Measurements from ENCODE around the gene ADARB2.

Gene ADARB2

DNA sequence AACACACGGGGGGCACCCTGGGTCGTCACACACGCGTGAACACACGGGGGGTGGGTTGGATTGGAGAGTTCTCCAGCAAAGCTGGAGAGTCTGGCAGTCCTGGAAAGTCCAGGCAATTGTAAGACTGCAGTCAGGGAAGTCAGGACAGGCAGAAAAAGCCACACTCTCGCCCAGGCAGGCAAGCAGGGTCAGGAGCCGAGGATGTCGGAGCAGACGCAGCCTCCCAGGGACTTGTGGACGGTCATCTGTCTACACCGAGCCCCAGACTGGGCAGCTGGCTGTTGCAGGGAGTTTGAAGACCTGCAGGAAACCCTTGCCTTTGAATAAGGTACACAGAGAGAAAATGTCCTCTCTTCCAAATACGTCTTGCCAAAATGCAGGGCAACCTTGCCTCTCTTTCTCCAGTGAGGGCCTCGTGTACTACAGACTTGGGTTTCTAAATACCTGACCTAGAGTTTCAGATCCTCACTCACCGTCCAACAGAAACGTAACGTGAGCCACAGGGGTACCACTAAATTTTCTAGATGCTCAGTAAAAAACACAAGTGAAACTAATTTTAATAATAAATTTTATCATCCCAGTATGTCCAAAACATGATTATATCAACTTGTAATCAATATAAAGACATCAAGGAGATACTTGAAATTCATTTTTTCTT is 176.7 kb downstream of the ADARB2 start:
- DNase-seq = no peak

GRCh38 chr10:1559761-1560160 is 177.6 kb downstream of the ADARB2 start:
- no peak for DNase-seq

GRCh38 chr10:1559311-1559710 is 178.0 kb downstream of the ADARB2 start:
- DNase-seq = no peak

- no peak for DNase-seq
Measured at GRCh38 chr10:1558906-1559305, 178.4 kb downstream of the ADARB2 start.

GRCh38 chr10:1557081-1557480 is 180.2 kb downstream of the ADARB2 start:
- DNase-seq = no peak

- no peak for DNase-seq
Measured at GRCh38 chr10:1556496-1556895, 180.8 kb downstream of the ADARB2 start.

DNA sequence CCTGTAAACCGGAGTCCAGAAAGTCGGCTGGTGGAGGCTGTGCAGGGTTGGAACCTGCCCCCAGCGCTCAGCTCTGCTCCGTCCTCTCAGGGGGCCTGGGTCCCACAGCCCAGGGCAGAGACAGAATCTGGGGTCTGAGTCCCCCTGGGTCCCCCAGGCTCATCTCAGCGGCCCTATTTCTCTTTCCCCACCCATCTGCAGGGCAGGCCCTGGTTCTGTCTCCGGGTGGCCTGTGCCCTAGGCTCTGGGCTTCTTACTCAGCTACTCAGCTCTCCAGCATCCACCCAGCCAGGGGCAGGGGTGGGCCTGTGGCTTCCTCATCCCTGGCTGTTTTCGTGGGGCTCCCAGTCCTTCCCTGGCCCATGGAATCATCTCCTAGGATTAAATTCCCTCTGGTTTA is 183.4 kb downstream of the ADARB2 start:
- DNase-seq = no peak

DNA sequence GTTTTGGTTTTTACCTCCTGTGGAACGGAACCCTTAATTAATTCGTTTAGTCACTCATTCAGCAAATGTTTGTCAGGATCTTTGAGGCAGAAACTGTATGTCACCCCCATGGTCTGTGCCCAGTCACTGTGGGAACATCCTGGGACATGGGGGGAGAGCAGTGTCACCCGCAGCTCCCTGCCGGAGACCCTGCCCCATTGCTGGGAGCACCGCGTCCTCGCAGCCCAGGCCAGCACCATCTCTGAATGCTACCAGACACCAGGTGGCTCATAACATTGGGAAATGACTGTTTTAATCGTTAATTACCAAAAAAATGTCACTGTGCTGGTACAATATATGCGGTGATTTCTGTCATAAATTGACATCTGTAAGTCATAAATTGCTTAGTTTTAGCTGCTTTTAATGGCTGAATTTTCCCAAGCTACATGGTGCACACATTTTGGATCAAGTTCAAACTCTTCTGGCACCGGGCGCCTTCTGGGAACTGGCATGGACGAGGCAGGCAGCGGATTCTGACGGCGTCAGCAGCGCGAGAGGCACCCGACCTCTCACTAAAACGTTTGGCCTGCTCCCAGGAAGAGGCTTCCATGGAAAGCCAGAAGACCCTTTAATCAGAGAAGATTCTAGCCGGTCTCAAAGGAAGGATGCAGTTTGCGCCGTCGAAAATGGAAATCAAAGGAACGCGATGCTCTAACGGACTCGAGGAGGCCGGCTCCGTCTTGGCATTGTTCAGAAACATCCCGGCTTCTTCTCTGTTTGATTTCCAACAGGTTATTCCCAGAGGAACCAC is 184.2 kb downstream of the ADARB2 start:
- no peak for DNase-seq

GRCh38 chr10:1552406-1552805 is 184.9 kb downstream of the ADARB2 start:
- no peak for DNase-seq

DNA sequence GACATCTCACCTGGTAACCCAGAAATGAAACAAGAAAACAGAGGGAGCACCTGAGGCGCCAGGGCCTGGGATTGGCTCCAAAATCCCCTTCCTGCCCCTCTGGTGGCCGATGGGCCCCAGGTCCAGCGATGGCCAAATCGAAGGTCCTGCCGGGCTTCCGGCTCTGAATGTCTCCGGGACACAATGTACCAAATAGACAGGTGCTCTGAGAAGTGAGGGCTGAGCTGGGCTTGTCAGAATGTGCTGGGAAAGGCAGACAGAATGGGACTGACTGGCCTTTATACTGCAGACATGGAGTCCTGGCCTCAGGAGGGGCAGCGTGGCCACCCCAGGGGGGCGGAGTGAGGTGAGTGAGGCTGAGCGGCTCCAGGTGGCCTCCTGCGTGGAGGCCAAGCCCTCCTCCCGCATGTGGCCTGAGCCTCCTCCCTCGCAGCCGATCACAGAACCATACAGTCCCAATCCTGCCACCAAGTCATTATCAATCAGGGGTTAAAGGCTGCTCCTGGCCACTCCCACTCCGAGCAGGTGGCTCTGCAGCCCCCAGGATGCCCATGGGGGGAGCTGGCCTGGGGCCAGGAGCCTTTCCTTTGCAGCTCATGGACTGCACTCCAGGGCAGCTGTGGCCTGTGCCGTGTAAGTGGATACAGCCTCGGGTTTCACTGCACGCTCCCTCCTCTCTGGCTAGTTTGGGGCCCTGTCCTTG is 185.5 kb downstream of the ADARB2 start:
- DNase-seq = no peak

DNA sequence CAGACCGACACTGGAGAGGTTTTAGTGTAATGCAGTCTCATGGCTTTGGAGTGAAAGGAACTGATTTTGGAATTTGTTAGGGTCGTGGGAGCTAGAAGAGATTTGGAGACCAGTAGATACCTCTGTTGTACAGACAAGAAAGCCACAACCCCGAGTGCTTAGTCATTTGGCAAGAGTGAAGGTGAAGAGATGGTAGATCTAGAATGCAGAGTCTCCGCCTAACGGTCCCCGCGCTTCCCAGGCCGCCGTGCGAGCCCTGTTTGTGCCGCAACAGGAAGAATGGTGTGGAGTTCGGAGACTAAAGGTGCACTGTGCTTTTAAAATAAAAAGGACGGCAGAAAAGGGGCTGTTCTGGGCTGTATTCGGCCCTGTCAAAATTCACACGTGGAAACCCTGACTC is 186.7 kb downstream of the ADARB2 start:
- DNase-seq = no peak

DNA sequence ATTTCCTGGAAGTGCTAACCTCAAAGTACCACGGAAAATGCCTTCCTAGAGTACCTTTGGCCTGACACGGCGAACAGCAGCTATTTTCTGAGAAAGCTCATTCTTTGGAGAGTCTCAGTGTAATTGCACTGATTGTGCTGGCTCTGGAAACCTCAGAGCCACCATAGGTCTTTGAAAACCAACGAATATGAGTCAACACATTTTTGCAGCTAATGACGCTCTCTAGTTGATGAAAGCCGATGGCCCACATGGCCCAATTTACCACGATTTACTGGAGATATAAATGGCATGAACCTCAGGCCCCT is 187.1 kb downstream of the ADARB2 start:
- DNase-seq = no peak

- no peak for DNase-seq
Measured at GRCh38 chr10:1549591-1550290, 187.6 kb downstream of the ADARB2 start.

GRCh38 chr10:1548596-1548995 is 188.7 kb downstream of the ADARB2 start:
- DNase-seq = no peak

- DNase-seq = no peak
Measured at GRCh38 chr10:1548146-1548545, 189.2 kb downstream of the ADARB2 start.

DNA sequence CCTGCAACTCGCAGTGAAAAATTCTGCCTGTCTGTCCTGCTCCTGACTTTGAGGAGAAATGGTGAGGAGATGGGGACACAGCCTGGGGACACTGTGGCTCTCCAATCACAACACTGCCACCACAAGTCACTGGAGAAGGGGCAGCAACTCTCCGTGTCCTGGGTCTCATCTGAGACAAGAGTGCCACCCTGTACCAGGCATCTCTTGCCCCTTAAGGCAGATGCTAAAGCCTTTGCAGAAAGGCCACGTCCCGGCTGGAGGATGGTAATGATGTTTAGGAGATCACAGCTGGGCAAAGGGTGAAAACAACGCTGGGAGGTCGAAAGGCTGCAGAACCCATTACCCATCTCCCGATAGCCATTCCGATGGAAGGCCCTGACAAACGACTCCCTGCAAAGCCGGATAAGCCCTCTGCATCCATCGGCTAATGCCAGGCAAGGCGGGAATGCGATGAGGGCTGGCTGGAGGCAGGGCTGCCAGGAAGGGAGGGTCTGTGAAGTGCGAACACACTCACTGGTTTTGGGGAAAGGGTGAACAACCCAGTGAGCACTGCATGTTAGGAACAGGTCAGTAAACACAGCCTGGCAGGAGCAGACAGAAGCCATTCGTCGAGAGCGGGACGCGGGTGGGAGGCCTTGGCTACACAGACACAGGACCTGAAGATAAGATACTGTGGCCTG is 190.8 kb downstream of the ADARB2 start:
- no peak for DNase-seq

- DNase-seq = no peak
Measured at GRCh38 chr10:1545524-1545923, 191.8 kb downstream of the ADARB2 start.

DNA sequence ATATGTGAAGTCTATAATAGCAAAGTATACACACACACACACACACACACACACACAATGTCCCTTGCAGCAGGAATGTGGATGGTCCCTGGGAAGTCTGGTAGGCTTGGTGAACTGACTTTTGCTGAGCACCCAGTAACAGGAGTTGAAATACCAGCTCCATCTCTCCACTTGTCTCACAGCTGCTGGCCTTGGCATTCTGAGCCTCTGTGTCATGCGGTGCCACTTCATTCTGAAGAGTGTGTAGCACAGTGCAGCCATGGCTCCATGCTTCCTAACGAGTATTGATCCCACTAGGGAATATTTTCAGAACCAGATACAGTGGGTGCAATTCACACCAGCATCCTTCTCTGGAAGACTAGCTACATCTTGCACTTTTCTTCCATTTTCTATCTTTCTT is 192.4 kb downstream of the ADARB2 start:
- DNase-seq = no peak

DNA sequence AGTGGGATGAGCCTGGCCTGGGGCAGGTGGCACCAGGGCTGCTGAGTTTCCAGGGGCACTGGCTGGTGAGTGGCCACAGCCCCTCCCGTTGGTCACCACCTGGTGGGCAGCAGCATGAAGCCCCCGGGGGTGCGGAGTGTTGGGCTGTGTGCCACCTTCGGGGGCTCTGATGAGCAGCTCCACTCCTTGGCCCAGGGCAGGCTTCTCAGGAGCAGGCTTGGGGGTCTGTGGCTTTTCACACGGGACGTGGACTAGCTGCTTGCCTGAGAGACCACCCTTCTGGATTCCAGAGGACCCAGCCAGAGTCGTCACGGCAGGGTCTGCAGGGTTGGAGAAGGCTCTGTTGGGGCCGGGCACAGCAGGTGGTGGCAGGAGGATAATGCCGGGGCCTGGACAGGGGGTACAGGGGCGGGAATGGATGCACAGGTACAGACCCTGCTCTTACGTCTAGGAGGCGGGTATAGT is 193.1 kb downstream of the ADARB2 start:
- no peak for DNase-seq

- no peak for DNase-seq
Measured at GRCh38 chr10:1543596-1543995, 193.7 kb downstream of the ADARB2 start.

GRCh38 chr10:1542941-1543340 is 194.4 kb downstream of the ADARB2 start:
- no peak for DNase-seq

DNA sequence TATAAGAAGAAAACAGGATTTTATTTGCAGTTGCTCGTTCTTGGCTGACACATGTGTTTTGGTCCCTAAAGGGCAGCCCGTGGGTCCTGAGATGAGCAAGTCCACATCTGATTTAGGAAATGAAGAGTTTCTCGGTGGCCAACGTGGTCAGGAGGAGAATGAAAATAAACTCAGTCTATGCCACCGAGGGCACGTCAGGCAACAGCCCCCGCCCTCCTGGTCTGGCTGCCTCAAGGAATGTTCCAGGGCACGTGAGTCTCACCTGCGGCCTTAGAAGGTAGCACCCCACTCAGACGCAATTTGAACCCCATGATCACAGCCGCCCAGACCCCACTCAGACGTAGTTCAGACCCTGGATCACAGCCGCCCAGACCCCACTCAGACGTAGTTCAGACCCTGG is 197.2 kb downstream of the ADARB2 start:
- no peak for DNase-seq

DNA sequence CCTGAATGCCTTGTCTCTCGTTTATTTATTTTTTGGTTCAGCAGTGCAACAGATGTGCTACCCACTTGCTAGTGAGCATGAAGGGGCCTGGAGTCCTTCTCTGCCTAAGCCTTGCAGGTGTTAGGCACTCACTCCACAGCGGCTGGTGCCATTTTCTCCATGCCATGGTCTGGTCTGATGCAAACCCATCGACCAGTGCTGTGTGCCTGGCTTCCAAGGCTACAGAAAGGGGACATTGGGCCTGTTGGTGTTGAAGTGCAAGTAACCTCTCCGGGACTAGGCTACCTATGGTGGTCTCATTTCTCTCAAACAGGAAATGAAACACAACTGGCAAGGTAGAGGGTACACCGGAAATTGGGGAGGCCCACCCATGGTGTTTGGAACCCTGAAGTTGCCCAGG is 198.1 kb downstream of the ADARB2 start:
- DNase-seq = no peak

Data from CD4-positive, alpha-beta T cell treated with Interleukin-15 for 1 hour (primary cell).